ENCODE measurements around the gene ZP2. TPM values are rescaled to one million over a fixed set of nuclear protein-coding genes. Genes with fewer than 3 reads are reported as not detected.

Gene ZP2
- total RNA-seq, 1 experiment from 2014 or later = not detected

DNA sequence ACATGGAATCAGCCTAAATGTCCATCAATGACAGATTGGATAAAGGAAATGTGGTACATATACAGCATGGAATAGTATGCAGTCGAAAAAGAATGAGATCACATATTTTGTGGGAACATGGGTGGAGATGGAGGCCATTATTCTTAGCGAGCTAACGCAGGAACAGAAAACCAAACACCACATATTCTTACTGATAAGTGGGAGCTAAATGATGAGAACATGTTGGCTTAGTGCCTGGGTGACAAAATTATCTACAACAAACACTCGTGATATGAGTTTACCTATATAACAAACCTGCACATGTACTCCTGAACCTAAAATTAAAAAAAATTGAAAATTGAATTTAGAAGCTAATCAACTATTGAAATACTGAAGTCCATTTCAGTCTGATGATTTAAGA is 28.3 kb upstream of the ZP2 start:
- Histone ChIP-seq H3K9me2 (replicated peaks; ENCODE audit: insufficient read depth, low read length) (no peaks in the 10 kb centered on the region), H3K9ac (ENCODE audit: low read length) (no peak overlapping the region), H3K4me2 (ENCODE audit: low read depth, low read length, poor library complexity, severe bottlenecking) (no peak overlapping the region), H3K9me3 (ENCODE audit: low read length) (no peaks in the 10 kb centered on the region), H2AFZ (ENCODE audit: low read length) (no peak overlapping the region), H4K20me1 (ENCODE audit: insufficient read depth, low read depth, low read length) (no peaks in the 10 kb centered on the region), H3K36me3 (ENCODE audit: insufficient read depth, low read length) (no peaks in the 10 kb centered on the region), H3K79me2 (ENCODE audit: low read length) (no peaks in the 10 kb centered on the region), H3K27ac (ENCODE audit: low read length) (no peak overlapping the region), H3K4me1 (ENCODE audit: low read length) (no peaks in the 10 kb centered on the region), H3K4me3 (ENCODE audit: low read length) (no peak overlapping the region), H3K27me3 (ENCODE audit: low read length) (no peaks in the 10 kb centered on the region)
- DNase-seq = no peak

DNA sequence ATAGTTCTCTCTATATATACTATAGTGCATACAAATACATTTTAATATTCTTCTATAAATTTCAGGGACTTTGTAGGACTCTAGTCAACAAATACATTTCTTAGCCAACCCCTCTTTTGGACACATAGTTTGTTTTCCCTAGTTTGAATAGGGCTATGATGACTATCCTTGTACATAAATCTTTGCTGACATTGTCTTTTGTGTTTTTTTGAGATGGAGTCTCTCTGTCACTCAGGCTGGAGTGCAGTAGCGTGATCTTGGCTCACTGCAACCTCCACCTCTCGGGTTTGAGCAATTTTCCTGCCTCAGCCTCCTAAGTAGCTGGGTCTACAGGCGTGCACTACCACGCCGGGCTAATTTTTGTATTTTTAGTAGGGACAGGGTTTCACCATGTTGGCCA is 25.5 kb upstream of the ZP2 start:
- H3K9me2 ChIP-seq (replicated peaks; ENCODE audit: insufficient read depth, low read length) = no peaks in the 10 kb centered on the region
- no peaks in the 10 kb centered on the region for H4K20me1 ChIP-seq (ENCODE audit: insufficient read depth, low read depth, low read length)
- H3K4me3 ChIP-seq (ENCODE audit: low read length) = no peak overlapping the region
- no peak overlapping the region for H3K4me2 ChIP-seq (ENCODE audit: low read depth, low read length, poor library complexity, severe bottlenecking)
- no peak for DNase-seq
- no peaks in the 10 kb centered on the region for H3K79me2 ChIP-seq (ENCODE audit: low read length)
- no peaks in the 10 kb centered on the region for H3K9me3 ChIP-seq (ENCODE audit: low read length)
- H3K27ac ChIP-seq (ENCODE audit: low read length) = no peak overlapping the region
- no peak overlapping the region for H2AFZ ChIP-seq (ENCODE audit: low read length)
- no peak overlapping the region for H3K9ac ChIP-seq (ENCODE audit: low read length)
- no peaks in the 10 kb centered on the region for H3K36me3 ChIP-seq (ENCODE audit: insufficient read depth, low read length)
- no peaks in the 10 kb centered on the region for H3K27me3 ChIP-seq (ENCODE audit: low read length)
- H3K4me1 ChIP-seq (ENCODE audit: low read length) = no peaks in the 10 kb centered on the region

DNA sequence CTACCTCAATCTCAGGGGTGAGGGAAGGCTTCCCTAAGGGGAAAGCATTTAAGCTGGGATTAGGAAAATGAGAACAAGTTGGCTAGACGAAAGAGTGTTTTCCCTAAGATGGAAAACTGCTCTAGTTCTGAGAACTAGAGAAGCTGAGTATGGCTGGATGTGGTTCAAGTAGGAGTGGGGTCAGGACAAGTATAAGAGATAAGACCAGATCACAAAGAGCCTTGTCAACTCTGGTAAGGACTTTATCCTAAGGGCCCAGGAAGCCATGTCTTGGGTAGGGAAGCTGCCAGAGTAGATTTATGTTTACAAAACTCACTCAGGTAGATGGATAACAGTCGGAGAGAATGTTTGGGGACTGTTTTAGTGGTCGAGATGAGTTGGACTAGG is 23.8 kb upstream of the ZP2 start:
- Histone ChIP-seq H3K4me3 (ENCODE audit: low read length) (no peak overlapping the region), H2AFZ (ENCODE audit: low read length) (no peak overlapping the region), H3K27me3 (ENCODE audit: low read length) (no peaks in the 10 kb centered on the region), H3K79me2 (ENCODE audit: low read length) (no peaks in the 10 kb centered on the region), H3K27ac (ENCODE audit: low read length) (no peak overlapping the region), H3K4me1 (ENCODE audit: low read length) (no peaks in the 10 kb centered on the region), H3K4me2 (ENCODE audit: low read depth, low read length, poor library complexity, severe bottlenecking) (no peak overlapping the region), H4K20me1 (ENCODE audit: insufficient read depth, low read depth, low read length) (no peaks in the 10 kb centered on the region), H3K9me2 (replicated peaks; ENCODE audit: insufficient read depth, low read length) (no peaks in the 10 kb centered on the region), H3K9ac (ENCODE audit: low read length) (no peak overlapping the region), H3K36me3 (ENCODE audit: insufficient read depth, low read length) (no peaks in the 10 kb centered on the region), H3K9me3 (ENCODE audit: low read length) (no peaks in the 10 kb centered on the region)
- DNase-seq = no peak

DNA sequence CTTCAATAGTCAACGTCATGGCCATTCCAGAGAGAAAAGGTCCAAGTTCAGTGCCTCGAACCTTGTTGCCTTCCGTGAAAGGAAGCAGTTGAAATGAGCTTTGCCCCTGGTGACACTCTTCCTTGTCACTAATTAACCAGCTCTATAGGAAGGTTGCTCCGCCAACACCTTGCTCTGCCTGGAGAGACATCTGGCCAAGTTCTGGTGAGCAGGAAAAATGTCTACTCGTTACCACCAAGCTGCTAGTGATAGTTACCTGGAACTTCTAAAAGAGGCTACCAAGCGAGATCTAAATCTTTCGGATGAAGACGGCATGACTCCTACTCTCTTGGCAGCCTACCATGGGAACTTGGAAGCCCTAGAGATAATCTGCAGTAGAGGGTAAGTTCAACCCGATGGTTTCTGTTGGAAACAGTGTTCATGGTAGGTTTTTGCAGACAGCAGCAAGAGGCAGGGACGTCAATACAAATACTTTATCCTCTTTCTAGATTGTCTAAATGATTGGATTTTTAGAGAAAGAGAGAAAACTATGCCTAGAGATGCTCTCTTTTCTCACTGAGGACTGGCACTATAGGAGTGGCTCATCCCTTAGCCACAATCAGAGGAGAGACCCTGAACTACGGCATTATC is 22.3 kb upstream of the ZP2 start, which contains the start of gene ANKS4B:
ANKS4B (plus strand) TSS at position 179 of the 630 bp plus-strand sequence; CDS start at position 218, 39 bp downstream.
- Histone ChIP-seq H3K79me2 (ENCODE audit: low read length) (no peaks in the 10 kb centered on the region), H3K4me3 (ENCODE audit: low read length) (no peak within 1 kb of the TSS), H3K9ac (ENCODE audit: low read length) (no peak within 1 kb of the TSS), H3K4me1 (ENCODE audit: low read length) (no peaks in the 10 kb centered on the region), H3K4me2 (ENCODE audit: low read depth, low read length, poor library complexity, severe bottlenecking) (no peak within 1 kb of the TSS), H3K9me3 (ENCODE audit: low read length) (no peaks in the 10 kb centered on the region), H3K36me3 (ENCODE audit: insufficient read depth, low read length) (no peaks in the 10 kb centered on the region), H3K27me3 (ENCODE audit: low read length) (no peaks in the 10 kb centered on the region), H4K20me1 (ENCODE audit: insufficient read depth, low read depth, low read length) (no peaks in the 10 kb centered on the region), H3K27ac (ENCODE audit: low read length) (no peak within 1 kb of the TSS), H2AFZ (ENCODE audit: low read length) (no peak within 1 kb of the TSS), H3K9me2 (replicated peaks; ENCODE audit: insufficient read depth, low read length) (no peaks in the 10 kb centered on the region)
- DNase-seq = no peak

DNA sequence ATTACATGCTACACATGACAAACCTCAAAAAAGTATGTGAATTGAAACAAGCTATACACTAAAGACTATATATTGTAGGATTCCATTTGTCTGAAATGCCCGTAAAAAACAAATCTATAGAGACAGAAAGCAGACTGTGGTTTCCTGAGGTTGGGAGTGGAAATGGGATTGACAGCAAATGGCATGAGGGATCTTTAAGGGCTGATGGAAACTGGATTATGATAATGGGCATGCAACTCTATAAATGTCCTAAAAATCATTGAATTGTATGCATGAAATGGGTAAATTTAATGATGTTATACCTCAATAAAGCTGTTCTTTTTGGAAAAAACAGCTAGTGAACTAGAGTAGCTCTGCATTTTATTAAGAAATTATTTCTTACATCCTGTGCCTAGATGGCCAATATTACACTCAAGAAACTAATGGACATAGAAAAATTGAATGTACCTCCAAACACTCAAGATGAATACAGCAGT is 21.7 kb upstream of the ZP2 start:
- Histone ChIP-seq H4K20me1 (ENCODE audit: insufficient read depth, low read depth, low read length) (no peaks in the 10 kb centered on the region), H3K4me1 (ENCODE audit: low read length) (no peaks in the 10 kb centered on the region), H3K79me2 (ENCODE audit: low read length) (no peaks in the 10 kb centered on the region), H3K9ac (ENCODE audit: low read length) (no peak overlapping the region), H2AFZ (ENCODE audit: low read length) (no peak overlapping the region), H3K36me3 (ENCODE audit: insufficient read depth, low read length) (no peaks in the 10 kb centered on the region), H3K4me3 (ENCODE audit: low read length) (no peak overlapping the region), H3K9me3 (ENCODE audit: low read length) (no peaks in the 10 kb centered on the region), H3K4me2 (ENCODE audit: low read depth, low read length, poor library complexity, severe bottlenecking) (no peak overlapping the region), H3K9me2 (replicated peaks; ENCODE audit: insufficient read depth, low read length) (no peaks in the 10 kb centered on the region), H3K27ac (ENCODE audit: low read length) (no peak overlapping the region), H3K27me3 (ENCODE audit: low read length) (no peaks in the 10 kb centered on the region)
- no peak for DNase-seq

DNA sequence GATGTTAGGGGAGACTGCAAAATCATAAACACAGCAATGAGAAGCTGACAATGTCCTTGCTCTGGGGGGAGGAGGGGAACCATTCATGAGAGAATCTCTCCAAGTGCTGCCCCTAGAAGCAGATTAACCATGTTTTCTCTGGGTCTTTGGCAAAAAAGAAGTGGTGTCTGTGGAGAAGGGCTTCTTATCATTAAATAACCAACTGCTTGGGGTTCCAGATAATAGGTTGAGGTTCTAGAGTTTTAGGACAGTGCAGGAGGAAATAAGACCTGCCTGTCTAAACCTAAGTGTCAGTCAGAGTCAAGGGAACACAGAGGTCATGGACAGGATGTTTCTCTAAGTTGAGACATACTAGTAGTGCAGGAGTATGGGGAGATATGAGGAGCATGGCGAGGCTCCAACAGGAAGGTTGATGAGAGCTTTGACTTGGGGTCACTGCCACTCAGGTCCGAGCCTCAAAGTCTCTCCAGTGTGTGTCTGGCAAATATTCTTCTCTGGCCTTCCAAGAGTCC is 17.0 kb upstream of the ZP2 start:
- no peak for DNase-seq
- no peak overlapping the region for H3K4me2 ChIP-seq (ENCODE audit: low read depth, low read length, poor library complexity, severe bottlenecking)
- no peaks in the 10 kb centered on the region for H3K9me3 ChIP-seq (ENCODE audit: low read length)
- H3K36me3 ChIP-seq (ENCODE audit: insufficient read depth, low read length) = no peaks in the 10 kb centered on the region
- no peaks in the 10 kb centered on the region for H3K27me3 ChIP-seq (ENCODE audit: low read length)
- H3K4me1 ChIP-seq (ENCODE audit: low read length) = peaks cover 15% of the 10 kb centered on the region
- no peaks in the 10 kb centered on the region for H4K20me1 ChIP-seq (ENCODE audit: insufficient read depth, low read depth, low read length)
- no peaks in the 10 kb centered on the region for H3K79me2 ChIP-seq (ENCODE audit: low read length)
- no peaks in the 10 kb centered on the region for H3K9me2 ChIP-seq (replicated peaks; ENCODE audit: insufficient read depth, low read length)
- H3K4me3 ChIP-seq (ENCODE audit: low read length) = no peak overlapping the region
- H2AFZ ChIP-seq (ENCODE audit: low read length) = no peak overlapping the region
- H3K27ac ChIP-seq (ENCODE audit: low read length) = no peak overlapping the region
- no peak overlapping the region for H3K9ac ChIP-seq (ENCODE audit: low read length)

DNA sequence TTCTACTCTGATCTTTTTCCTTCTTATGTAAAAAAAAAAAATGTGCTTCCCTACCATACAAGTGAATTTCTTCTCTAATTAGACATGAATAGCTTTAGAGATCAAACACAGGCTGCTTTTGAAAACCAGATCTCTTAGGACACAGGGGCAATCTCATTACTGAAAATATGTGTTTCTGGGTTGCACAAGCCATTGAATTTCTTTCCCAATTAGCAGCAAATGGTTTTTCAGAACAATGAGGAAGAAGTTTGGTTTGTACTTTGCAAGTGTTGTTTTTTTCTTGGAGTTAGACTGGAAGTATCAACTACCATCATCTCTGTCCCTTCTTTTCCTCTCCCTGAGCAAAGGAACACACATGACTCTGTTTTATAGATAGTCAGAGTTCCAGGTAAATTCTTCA is 16.5 kb upstream of the ZP2 start:
- no peak for DNase-seq

DNA sequence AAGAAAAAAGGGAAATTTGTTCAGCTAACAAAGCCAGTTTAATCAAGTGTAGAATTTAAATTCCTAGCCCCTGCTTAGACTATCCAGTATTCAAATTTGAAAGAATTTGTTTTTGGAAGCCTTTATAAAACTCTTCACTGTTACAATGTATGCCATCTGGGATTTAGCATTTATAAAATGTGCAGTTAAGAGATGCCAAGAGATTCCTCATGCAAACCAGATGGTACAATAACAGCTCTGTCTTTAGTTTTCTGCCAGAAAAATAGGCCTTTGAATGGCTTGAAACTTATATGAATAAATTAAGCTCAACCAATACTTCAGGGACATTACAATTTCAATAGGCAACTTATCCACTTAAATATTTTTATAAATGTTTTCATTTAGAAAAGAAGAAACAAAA is 15.4 kb upstream of the ZP2 start:
- Histone ChIP-seq H3K9ac (ENCODE audit: low read length) (no peak overlapping the region), H3K27me3 (ENCODE audit: low read length) (no peaks in the 10 kb centered on the region), H3K4me1 (ENCODE audit: low read length) (peaks cover 28% of the 10 kb centered on the region), H3K27ac (ENCODE audit: low read length) (no peak overlapping the region), H3K9me3 (ENCODE audit: low read length) (no peaks in the 10 kb centered on the region), H4K20me1 (ENCODE audit: insufficient read depth, low read depth, low read length) (no peaks in the 10 kb centered on the region), H3K9me2 (replicated peaks; ENCODE audit: insufficient read depth, low read length) (no peaks in the 10 kb centered on the region), H3K4me2 (ENCODE audit: low read depth, low read length, poor library complexity, severe bottlenecking) (no peak overlapping the region), H3K4me3 (ENCODE audit: low read length) (no peak overlapping the region), H2AFZ (ENCODE audit: low read length) (no peak overlapping the region), H3K36me3 (ENCODE audit: insufficient read depth, low read length) (no peaks in the 10 kb centered on the region), H3K79me2 (ENCODE audit: low read length) (no peaks in the 10 kb centered on the region)
- no peak for DNase-seq

More for the DNA sequence above, 16.5 kb upstream of the ZP2 start:
- H3K79me2 ChIP-seq (ENCODE audit: low read length) = no peaks in the 10 kb centered on the region
- no peak overlapping the region for H3K4me2 ChIP-seq (ENCODE audit: low read depth, low read length, poor library complexity, severe bottlenecking)
- H2AFZ ChIP-seq (ENCODE audit: low read length) = no peak overlapping the region
- H3K9ac ChIP-seq (ENCODE audit: low read length) = no peak overlapping the region
- no peaks in the 10 kb centered on the region for H3K9me3 ChIP-seq (ENCODE audit: low read length)
- H3K27me3 ChIP-seq (ENCODE audit: low read length) = no peaks in the 10 kb centered on the region
- H3K4me3 ChIP-seq (ENCODE audit: low read length) = no peak overlapping the region
- peaks cover 18% of the 10 kb centered on the region for H3K4me1 ChIP-seq (ENCODE audit: low read length)
- H4K20me1 ChIP-seq (ENCODE audit: insufficient read depth, low read depth, low read length) = no peaks in the 10 kb centered on the region
- no peaks in the 10 kb centered on the region for H3K9me2 ChIP-seq (replicated peaks; ENCODE audit: insufficient read depth, low read length)
- H3K36me3 ChIP-seq (ENCODE audit: insufficient read depth, low read length) = no peaks in the 10 kb centered on the region
- H3K27ac ChIP-seq (ENCODE audit: low read length) = no peak overlapping the region
